Central memory CD4-positive, alpha-beta T cell (primary cell): ENCODE results near the gene TRIM59.
"Not testable (repeated sequence)": the region's sequence is repeated elsewhere in the genome, so short reads cannot be mapped to it uniquely, and the experiment has no call there.

Experiments
- DNase-seq: peaks from one replicate; pipeline ENCODE4 v3.0.0; 2022

The TRIM59 gene

DNA sequence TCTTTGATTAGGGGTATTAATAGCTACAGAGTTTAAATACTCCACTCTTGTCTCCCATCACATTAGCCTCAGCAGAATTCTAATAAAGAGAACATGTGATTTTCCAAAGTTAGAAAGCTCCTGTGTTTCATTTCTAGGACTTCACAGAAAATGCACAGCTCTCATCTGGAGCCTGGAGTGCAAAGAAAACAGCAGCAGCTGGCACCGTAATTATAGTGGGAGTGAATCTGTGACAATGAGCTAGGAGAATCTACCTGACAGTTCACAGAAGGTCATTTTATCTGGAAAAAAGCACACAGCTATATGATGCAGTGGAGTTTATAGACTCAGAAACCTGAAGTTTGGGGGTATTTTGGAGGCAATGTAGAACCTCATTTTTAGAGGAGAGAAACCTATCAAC lies 5.4 kb upstream of the TRIM59 start:
- DNase-seq, result no peak

DNA sequence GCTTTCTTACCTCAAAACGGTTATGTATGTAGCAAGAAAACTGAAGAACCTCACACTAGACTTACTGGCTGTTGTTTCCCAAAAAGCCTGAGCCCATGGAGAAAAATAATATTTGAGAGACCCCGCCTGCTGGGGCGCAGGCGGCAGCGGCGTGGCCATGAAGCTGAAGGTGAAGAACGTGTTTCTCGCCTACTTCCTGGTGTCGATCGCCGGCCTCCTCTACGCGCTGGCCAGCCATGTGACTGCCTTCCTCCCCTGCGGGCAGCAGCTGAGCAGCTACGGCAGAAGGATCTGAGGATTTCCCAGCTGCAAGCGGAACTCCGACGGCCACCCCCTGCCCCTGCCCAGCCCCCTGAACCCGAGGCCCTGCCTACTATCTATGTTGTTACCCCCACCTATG lies 2.7 kb upstream of the TRIM59 start:
- not testable (repeated sequence) for DNase-seq

- DNase-seq, result no peak
These were observed 2.0 kb upstream of the TRIM59 start for GRCh38 chr3:160451602-160452001.

GRCh38 chr3:160450846-160451245 lies 1.3 kb upstream of the TRIM59 start:
- DNase-seq, result no peak

DNA sequence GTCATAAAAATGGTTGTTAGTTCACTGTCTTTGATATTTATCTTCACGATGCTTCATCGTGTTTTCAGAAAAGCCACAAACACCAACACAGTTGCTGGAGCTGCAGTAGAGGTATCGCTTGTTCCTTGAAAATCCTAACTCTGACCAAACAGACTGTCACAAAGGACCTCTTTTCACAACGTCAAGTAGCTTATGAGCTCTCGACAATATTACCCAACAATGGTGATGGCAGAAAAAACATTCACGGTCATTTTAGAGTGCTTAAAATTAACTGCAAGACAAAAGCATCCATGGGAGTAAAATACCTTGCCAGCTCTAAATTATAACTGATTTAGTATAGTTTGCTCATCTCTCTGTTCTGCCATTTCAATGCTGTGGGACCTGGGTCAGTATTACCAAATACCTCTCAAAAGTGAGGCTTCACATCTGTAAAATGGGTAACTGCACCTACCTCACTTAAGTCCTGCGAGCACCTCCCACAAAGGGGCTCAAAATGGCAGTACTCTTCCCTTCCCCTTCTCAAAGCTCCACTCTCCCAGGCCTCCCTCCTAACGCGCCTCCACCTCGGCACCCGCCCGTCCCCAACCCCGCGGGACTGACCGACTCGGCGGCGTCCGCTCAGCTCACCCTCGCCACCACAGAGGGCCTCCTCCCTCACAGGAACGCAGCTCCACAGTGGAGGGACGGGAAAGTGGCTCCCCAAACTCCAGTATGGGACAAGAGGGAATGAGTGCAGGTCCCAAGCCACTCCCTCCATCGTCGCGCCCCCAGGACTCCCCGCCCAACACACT lies 546 bp downstream of the TRIM59 start:
- DNase-seq, result no peak

DNA sequence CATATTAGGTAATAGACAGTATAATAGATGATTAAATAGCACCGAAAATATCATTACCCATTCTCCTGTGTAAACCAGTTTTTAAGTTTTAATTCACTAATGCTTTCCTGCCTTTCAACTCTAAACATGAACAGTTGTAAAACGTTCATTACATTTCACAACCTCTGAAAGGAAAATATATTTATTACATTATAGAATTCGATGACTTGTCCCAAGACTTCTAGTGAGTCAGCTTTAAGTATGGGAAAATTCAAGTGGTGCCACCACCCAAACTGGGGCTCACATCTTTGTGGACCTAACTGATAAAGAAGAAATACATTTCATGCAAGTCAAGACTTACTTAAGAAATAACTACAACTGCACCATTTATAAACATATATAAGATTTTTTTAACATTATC lies 2.0 kb downstream of the TRIM59 start:
- no peak for DNase-seq

DNA sequence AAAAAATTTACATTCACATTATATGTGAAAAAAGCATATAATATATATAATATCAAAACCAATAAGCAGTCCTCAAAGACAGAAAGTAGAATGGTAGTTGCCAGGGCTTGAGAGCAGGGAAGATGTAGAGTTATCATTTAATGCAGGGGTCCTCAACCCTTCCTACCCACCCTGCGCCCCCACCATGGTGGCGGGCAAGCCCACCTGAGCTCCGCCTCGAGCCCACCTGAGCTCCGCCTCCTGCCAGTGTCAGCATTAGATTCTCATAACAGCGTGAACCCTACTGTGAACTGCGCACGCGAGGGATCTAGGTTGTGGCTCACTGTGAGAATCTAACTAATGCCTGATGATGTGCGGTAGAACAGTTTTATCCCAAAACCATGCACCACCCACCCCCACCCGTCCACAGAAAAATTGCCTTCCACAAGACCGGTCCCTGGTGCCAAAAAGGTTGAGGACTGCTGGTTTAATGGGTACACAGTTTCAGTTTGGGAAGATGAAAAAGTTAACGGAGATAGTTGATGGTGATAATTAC lies 3.0 kb downstream of the TRIM59 start:
- DNase-seq, result no peak

DNA sequence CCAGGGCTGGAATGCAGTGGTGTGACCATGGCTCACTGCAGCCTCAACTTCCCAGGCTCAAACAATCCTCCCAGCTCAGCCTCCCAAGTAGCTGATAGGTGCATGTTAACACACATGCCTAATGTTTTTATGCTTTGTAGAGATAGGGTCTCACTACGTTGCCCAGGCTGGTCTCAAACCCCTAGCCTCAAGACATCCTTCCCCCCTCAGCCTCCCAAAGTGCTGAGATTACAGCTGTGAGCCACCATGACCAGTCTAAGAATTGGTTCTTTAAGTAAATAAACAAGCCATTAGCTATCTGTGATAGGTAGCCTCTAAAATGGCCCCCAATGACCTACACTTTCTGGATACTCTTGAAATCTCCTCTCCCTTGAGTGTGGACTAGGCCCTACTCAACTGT lies 3.7 kb downstream of the TRIM59 start:
- no peak for DNase-seq

DNA sequence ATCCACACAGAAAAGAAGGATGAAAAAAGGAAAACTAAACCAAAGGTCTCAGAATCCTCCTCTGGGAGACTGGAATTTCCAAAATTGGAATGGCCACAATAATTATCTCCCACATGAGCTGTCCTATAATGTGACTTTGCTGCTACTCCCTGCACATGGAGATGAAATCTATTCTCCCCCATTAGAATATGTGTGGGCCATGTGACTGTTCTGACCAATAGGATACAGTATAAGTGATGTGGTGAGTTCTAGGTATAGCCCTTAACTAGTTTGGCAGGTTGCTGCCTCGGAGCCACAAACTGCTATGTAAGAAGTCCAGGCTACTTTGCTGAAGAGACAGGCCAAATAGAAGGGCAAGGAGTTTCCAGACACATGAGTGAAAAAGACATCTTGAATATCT lies 5.2 kb downstream of the TRIM59 start:
- DNase-seq, result no peak

DNA sequence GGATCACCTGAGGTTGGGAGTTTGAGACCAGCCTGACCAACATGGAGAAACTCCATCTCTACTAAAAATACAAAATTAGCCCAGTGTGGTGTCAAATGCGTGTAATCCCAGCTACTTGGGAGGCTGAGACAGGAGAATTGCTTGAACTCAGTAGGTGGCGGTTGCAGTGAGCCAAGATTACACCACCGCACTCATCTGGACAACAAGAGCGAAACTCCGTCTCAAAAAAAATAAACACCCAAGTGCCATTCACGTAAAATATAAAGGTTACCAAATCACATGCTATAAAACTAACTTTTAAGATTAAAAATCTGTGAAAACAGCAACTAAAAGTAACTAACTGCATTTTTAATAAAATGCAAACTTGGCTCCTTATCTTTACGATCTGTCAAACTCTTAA lies 8.9 kb downstream of the TRIM59 start:
- no peak for DNase-seq

GRCh38 chr3:160437083-160437455 lies 12.5 kb downstream of the TRIM59 start:
- DNase-seq, result no peak

DNA sequence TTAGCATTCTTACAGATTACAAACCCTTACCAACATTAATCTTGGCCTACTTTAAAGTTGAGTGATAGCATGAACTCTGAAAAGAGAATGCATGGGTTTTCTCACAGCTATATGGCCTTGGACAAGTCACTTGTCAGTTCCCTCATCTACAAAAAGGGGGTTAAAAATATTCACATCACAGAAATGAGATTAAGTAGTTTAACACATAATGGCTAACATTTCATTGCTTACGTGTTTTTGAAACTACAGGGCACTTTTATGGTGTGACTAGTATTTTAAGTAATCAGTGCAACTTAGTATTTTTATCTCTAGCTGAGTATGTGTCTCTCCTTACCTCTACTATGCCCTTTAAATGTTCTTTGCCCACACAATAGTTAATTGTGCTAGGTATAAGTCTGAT lies 13.8 kb downstream of the TRIM59 start:
- DNase-seq, result no peak

DNA sequence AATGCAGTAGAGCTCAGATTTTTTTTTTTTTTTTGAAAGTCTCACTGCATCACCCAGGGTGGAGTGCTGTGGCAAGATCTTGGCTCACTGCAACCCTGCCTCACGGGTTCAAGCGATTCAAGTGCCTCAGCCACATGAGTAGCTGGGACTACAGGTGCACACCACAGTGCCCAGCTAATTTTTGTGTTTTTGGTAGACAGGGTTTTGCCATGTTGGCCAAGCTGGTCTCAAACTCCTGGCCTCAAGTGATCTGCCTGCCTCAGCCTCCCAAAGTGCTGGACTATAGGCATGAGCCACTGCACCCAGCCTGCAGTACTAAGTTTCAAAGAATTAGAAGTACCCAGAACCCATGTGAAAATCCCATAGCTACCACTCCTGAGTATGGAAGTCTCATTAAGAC lies 14.5 kb downstream of the TRIM59 start:
- no peak for DNase-seq

DNA sequence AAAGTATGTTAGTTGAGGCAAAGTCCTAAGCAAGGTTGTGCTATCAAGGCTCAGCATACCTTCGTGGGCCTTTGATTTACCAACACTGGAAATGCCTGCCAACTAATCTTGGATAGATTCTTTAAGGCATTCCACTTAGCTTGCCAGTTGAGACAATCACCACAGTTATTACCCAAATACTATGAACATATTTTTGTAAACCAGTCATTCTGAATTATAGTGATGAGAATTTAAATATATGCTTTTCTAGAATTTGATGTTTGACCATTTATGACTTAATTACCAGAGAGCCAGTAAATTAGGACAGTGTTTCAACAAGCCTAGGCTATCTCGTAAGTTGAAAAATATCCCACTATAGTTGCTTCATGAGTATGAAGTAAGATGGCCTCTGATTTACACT lies 15.5 kb downstream of the TRIM59 start:
- no peak for DNase-seq

GRCh38 chr3:160427832-160428424 lies 21.7 kb downstream of the TRIM59 start:
- no peak for DNase-seq

- DNase-seq, result no peak
These were observed 32.3 kb downstream of the TRIM59 start for GRCh38 chr3:160417311-160417710.

DNA sequence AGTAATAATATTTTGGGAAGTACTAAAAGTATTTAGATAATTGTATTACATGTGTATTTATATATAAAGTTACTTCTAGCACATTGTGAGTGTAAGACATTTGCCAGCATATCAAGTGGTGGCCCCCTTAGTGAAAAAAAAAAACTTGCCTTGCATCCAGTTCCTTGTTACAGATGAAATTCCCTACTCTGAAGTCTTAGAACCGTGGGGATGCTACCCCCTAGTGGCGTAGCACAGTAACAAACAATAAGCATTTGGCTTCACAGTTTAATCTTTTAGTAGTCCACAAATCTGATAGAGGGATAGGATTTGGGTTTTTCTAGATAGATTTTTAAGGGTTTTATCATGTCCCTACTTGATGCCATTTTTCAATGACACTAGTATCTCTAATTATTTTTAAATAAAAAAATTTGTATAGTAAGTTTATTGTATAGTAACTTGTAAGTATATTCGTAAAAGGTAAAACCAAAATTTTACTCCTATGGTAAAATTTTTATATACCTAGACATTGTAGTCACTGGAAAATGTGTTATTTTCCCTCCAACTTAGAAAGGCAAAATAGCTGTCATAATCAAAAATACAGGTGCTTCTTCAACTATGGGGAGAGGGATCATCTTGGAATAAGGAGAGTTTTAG lies 35.9 kb downstream of the TRIM59 start:
- peak; percentile 64 for DNase-seq

DNA sequence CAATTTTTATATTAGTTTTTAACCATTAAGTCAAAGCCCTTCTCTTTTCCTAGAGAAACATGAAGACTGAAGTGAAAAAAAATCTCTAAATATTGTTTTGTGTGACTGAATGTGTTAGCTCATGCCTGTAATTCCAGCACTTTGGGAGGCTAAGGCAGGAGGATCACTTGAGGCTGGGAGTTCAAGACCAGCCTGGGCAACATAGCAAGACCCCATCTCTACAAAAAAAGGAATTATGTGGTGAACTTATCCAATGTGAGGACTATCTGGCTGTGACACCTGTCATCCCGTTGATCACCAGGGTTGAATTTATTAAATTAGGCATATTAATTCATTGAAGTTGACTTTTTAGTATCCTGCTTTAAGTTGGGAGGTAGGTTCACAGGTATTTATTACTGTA lies 37.1 kb downstream of the TRIM59 start:
- no peak for DNase-seq

GRCh38 chr3:160409812-160410610 lies 39.6 kb downstream of the TRIM59 start:
- no peak for DNase-seq

DNA sequence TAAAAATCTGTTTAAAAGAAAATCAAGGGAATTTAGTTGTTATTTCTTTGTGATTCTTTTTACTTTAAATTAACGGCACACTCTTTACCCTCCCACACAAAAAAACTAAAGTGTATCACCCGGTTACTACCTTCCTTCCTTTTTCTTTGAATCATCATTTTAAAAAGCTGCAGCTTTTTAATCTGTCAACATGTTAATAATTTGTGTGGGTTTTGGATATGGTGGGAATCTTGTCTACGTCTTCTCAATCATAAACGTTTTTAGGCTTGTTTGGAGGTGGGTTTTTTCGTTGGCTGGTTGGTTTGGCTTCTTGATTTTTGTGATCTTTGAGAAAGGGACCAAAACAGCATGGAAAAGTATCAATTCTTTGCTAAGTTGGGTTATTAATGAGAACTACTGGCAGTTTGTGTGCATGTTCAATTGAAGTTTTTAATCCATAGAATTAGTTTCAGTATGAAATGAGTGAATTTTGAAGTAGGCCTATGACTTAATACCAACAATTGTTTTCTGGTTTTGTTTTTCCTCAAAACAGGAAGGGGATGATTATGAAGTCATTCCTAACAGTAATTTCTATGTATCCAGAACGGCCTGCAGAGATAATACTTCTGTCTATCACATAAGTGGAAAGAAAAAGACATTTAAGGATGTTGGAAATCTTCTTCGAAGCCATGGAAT lies 45.7 kb downstream of the TRIM59 start:
- DNase-seq, result no peak

GRCh38 chr3:160403028-160403545 lies 46.5 kb downstream of the TRIM59 start:
- DNase-seq, result no peak
